HCT116 (cell line): ENCODE measurements around the gene METTL26. TPM values are rescaled to one million over a fixed set of nuclear protein-coding genes. Genes with fewer than 3 reads are reported as not detected.

Experiments
- ATAC-seq: fragments of 200-7000 bp; cut with Tn5 transposase; 2 replicates; pipeline ENCODE4 v1.9.1; 2020; ENCODE audit warnings: mild to moderate bottlenecking, moderate library complexity
- BruUV-seq: library from RNA; stranded (reverse); fragments of 400-500 nt; replicated peaks from 2 replicates; lab custom pipeline; 2021; lab: Mats Ljungman, UMichigan
- CTCF ChIA-PET: fragments of 300-600 bp; sonication (Branson Sonifier 250); formaldehyde crosslinking; loops from one replicate; lab custom pipeline; 2021; ENCODE audit warnings: antibody characterized with exemption; lab: Charles Lee
- POLR2A ChIA-PET: fragments of 300-600, 350-600 bp; sonication (Branson Sonifier 250); formaldehyde crosslinking; loops from one replicate; lab custom pipeline; 2021; ENCODE audit warnings: antibody characterized with exemption; lab: Charles Lee
- RAD21 ChIA-PET, 2 experiments: fragments of 300-600 bp; sonication (Branson Sonifier 250); formaldehyde crosslinking; loops; one replicate each; lab custom pipeline; 2023; ENCODE audit warnings: low total read pairs in 2 of 2; ENCODE audit not compliant: uncharacterized antibody in 2 of 2, unreplicated experiment in 2 of 2, low non-redundant PET in 1 of 2; lab: Charles Lee
- DNase-seq: peaks from one replicate; pipeline ENCODE4 v3.0.0-alpha.2; 2010; ENCODE audit warnings: low read depth, low spot score
- H2AFZ ChIP-seq: fragments of 200-600 bp; shearing (Covaris generic), sonication (generic); 2 replicates; pipeline ENCODE4 v1.6.1; 2017; ENCODE audit warnings: low read depth, mixed run types, mixed read lengths, antibody characterized with exemption, low read length; ENCODE audit not compliant: poor library complexity, severe bottlenecking
- H3K27ac ChIP-seq: 2 replicates; pipeline ENCODE4 v1.5.1; 2012; ENCODE audit warnings: low read depth, low read length
- H3K27me3 ChIP-seq: fragments of 200-600 bp; sonication (generic); 2 replicates; pipeline ENCODE4 v1.6.1; 2016; ENCODE audit warnings: mixed run types, low read length, mixed read lengths; ENCODE audit not compliant: insufficient read depth
- H3K36me3 ChIP-seq, 2 experiments: fragments of 200-500 bp in 1 of 2; fragments of 200-600 bp in 1 of 2; sonication (Bioruptor generic) in 1 of 2; sonication (generic) in 1 of 2; 2 replicates each; pipeline versions ENCODE4 v1.5.1 to v1.6.1; 2014 to 2016; ENCODE audit warnings: low read length in 2 of 2, inconsistent platforms in 1 of 2, mixed read lengths in 1 of 2, mixed run types in 1 of 2; ENCODE audit not compliant: insufficient read depth in 2 of 2, control insufficient read depth in 1 of 2
- H3K4me1 ChIP-seq, 2 experiments: fragments of 200-600 bp in 1 of 2; sonication (generic) in 1 of 2; 2 replicates each; pipeline versions ENCODE4 v1.5.1 to v1.6.1; 2012 to 2017; ENCODE audit warnings: low read length in 2 of 2, inconsistent platforms in 1 of 2, mild to moderate bottlenecking in 1 of 2, mixed read lengths in 1 of 2, mixed run types in 1 of 2, moderate library complexity in 1 of 2; ENCODE audit not compliant: insufficient read depth in 2 of 2, control insufficient read depth in 1 of 2
- H3K4me2 ChIP-seq: fragments of 200-600 bp; sonication (generic); 2 replicates; pipeline ENCODE4 v1.6.1; 2017; ENCODE audit warnings: mixed run types, low read length, mixed read lengths
- H3K4me3 ChIP-seq, 2 experiments: fragments of 200-600 bp in 1 of 2; sonication (generic) in 1 of 2; replicated peaks in 1 of 2; 2 replicates each; pipeline ENCODE4 v1.5.1; 2011 to 2016; ENCODE audit warnings: low read length in 2 of 2, control low read depth in 1 of 2, low read depth in 1 of 2, mild to moderate bottlenecking in 1 of 2, mixed read lengths in 1 of 2, mixed run types in 1 of 2
- H3K79me2 ChIP-seq: fragments of 200-600 bp; sonication (generic); 2 replicates; pipeline ENCODE4 v1.6.1; 2017; ENCODE audit warnings: mild to moderate bottlenecking, mixed run types, low read length, moderate library complexity, mixed read lengths; ENCODE audit not compliant: insufficient read depth
- H3K9ac ChIP-seq: fragments of 200-600 bp; sonication (generic); 2 replicates; pipeline ENCODE4 v1.6.1; 2016; ENCODE audit warnings: low read length, mixed read lengths
- H3K9me2 ChIP-seq: fragments of 200-600 bp; sonication (generic), shearing (Covaris generic); 2 replicates; pipeline ENCODE4 v1.6.1; 2017; ENCODE audit warnings: mixed run types, mild to moderate bottlenecking, moderate library complexity; ENCODE audit not compliant: insufficient read depth
- H3K9me3 ChIP-seq, 2 experiments: fragments of 200-500 bp in 1 of 2; fragments of 200-600 bp in 1 of 2; sonication (Bioruptor generic) in 1 of 2; sonication (generic) in 1 of 2; 2 replicates each; pipeline ENCODE4 v1.6.1; 2014 to 2017; ENCODE audit warnings: low read length in 2 of 2, mixed read lengths in 2 of 2, inconsistent platforms in 1 of 2, low read depth in 1 of 2, mild to moderate bottlenecking in 1 of 2, mixed run types in 1 of 2, moderate library complexity in 1 of 2; ENCODE audit not compliant: control insufficient read depth in 1 of 2, insufficient read depth in 1 of 2
- H4K20me1 ChIP-seq: fragments of 200-600 bp; sonication (generic), shearing (Covaris generic); 2 replicates; pipeline ENCODE4 v1.6.1; 2017; ENCODE audit warnings: mixed run types, mild to moderate bottlenecking, moderate library complexity; ENCODE audit not compliant: insufficient read depth
- CTCF ChIP-seq, 3 experiments: fragments of 200-600 bp in 1 of 3; sonication (generic) in 1 of 3; IDR thresholded peaks in 2 of 3; conservative IDR thresholded peaks in 1 of 3; 2 replicates each; pipeline ENCODE4 v1.5.1; 2012 to 2017; ENCODE audit warnings: low read depth in 2 of 3, low read length in 2 of 3, antibody characterized with exemption in 1 of 3, borderline replicate concordance in 1 of 3, control low read depth in 1 of 3, mild to moderate bottlenecking in 1 of 3, mixed read lengths in 1 of 3, mixed run types in 1 of 3, moderate library complexity in 1 of 3; ENCODE audit not compliant: insufficient read depth in 1 of 3
- EGR1 ChIP-seq: IDR thresholded peaks from 2 replicates; pipeline ENCODE4 v1.6.1; 2012; ENCODE audit warnings: low read depth
- EZH2 ChIP-seq: fragments of 200-600 bp; sonication (generic); IDR thresholded peaks from 2 replicates; pipeline ENCODE4 v1.6.1; 2017; ENCODE audit warnings: antibody characterized with exemption, mixed run types
- EZH2phosphoT487 ChIP-seq: fragments of 200-600 bp; IDR thresholded peaks from 2 replicates; pipeline ENCODE4 v1.6.1; 2018; ENCODE audit warnings: antibody characterized with exemption, borderline replicate concordance
- FOSL1 ChIP-seq: IDR thresholded peaks from 2 replicates; pipeline ENCODE4 v1.6.1; 2012; ENCODE audit warnings: low read depth
- MAX ChIP-seq: IDR thresholded peaks from 2 replicates; pipeline ENCODE4 v1.6.1; 2012
- POLR2AphosphoS5 ChIP-seq: IDR thresholded peaks from 2 replicates; pipeline ENCODE4 v1.6.1; 2011; ENCODE audit warnings: mild to moderate bottlenecking, low read depth, low read length, moderate library complexity
- RAD21 ChIP-seq: IDR thresholded peaks from 2 replicates; pipeline ENCODE4 v1.6.1; 2012; ENCODE audit warnings: low read depth, mild to moderate bottlenecking
- REST ChIP-seq: IDR thresholded peaks from 2 replicates; pipeline ENCODE4 v1.6.1; 2012; ENCODE audit warnings: low read depth
- SIN3A ChIP-seq: IDR thresholded peaks from 2 replicates; pipeline ENCODE4 v1.6.1; 2012; ENCODE audit warnings: low read depth
- TCF7L2 ChIP-seq: IDR thresholded peaks from 2 replicates; pipeline ENCODE4 v1.7.0; 2011; ENCODE audit warnings: borderline replicate concordance, inconsistent platforms; ENCODE audit not compliant: insufficient read depth, insufficient read length; ENCODE audit errors: extremely low read depth
- YY1 ChIP-seq: IDR thresholded peaks from 2 replicates; pipeline ENCODE4 v1.6.1; 2011; ENCODE audit warnings: low read length, low read depth, moderate library complexity, mild to moderate bottlenecking; ENCODE audit not compliant: insufficient replicate concordance; ENCODE audit errors: extremely low read depth
- ZFX ChIP-seq: fragments of 450-650 bp; IDR thresholded peaks from 2 replicates; pipeline ENCODE4 v1.6.1; 2017
- intact Hi-C: fragments of 100-400 bp; cut with micrococcal nuclease; formaldehyde crosslinking; loops from 2 replicates; pipeline ENCODE4 v1.10.0; 2022
- total RNA-seq: library from RNA; stranded (reverse); gene quantifications from one replicate; pipeline ENCODE4 v1.2.1, GENCODE V29; 2021; ENCODE audit not compliant: unreplicated experiment
- TF ChIP-seq, protein P1 (sequence below): IDR thresholded peaks from 2 replicates; pipeline ENCODE4 v1.6.1; 2011; ENCODE audit warnings: mild to moderate bottlenecking, low read length, moderate library complexity; ENCODE audit not compliant: insufficient replicate concordance; ENCODE audit errors: extremely low read depth

The METTL26 gene
- total RNA-seq, 1 experiment from 2014 or later = 85.7 TPM

GRCh38 chr16:606656-607307 lies 29.3 kb downstream of the METTL26 start:
- POLR2A ChIA-PET = no interaction called here
- CTCF ChIA-PET = no interaction called here
- no peak overlapping the region for H2AFZ ChIP-seq
- RAD21 ChIA-PET = no interaction called here
- H3K27me3 ChIP-seq = no peaks in the 10 kb centered on the region
- H3K9me2 ChIP-seq = no peaks in the 10 kb centered on the region
- peaks cover 4% of the 10 kb centered on the region; the same call in 1 of the 2 replicates for H3K79me2 ChIP-seq
- no peaks in the 10 kb centered on the region for H3K36me3 ChIP-seq
- ATAC-seq = no peak
- DNase-seq = no peak
- intact Hi-C loops = no loop called here
- H3K9me3 ChIP-seq = no peaks in the 10 kb centered on the region
- H3K27ac ChIP-seq = no peak overlapping the region
- no peak for TF ChIP-seq EGR1
- no peak for TF ChIP-seq MAX
- TF ChIP-seq RAD21 = no peak
- TF ChIP-seq POLR2AphosphoS5 = no peak
- TF ChIP-seq FOSL1 = no peak
- TF ChIP-seq ZFX = no peak
- no peak for TF ChIP-seq REST
- TF ChIP-seq CTCF (IDR thresholded peaks at IDR 0.05 in 2 of 3, conservative IDR thresholded peaks at IDR 0.05 in 1 of 3; ENCODE audit: borderline replicate concordance in 1 of 3, insufficient read depth in 1 of 3, low read depth in 2 of 3, low read length in 2 of 3) = no peak
- no peak for TF ChIP-seq EZH2
- TF ChIP-seq, protein P1, sequence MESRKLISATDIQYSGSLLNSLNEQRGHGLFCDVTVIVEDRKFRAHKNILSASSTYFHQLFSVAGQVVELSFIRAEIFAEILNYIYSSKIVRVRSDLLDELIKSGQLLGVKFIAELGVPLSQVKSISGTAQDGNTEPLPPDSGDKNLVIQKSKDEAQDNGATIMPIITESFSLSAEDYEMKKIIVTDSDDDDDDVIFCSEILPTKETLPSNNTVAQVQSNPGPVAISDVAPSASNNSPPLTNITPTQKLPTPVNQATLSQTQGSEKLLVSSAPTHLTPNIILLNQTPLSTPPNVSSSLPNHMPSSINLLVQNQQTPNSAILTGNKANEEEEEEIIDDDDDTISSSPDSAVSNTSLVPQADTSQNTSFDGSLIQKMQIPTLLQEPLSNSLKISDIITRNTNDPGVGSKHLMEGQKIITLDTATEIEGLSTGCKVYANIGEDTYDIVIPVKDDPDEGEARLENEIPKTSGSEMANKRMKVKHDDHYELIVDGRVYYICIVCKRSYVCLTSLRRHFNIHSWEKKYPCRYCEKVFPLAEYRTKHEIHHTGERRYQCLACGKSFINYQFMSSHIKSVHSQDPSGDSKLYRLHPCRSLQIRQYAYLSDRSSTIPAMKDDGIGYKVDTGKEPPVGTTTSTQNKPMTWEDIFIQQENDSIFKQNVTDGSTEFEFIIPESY = no peak
- no peak for TF ChIP-seq EZH2phosphoT487
- TF ChIP-seq TCF7L2 = no peak
- no peak for TF ChIP-seq SIN3A
- no peak for TF ChIP-seq YY1
- TF ChIP-seq, all 23 proteins: peak for 0
- no peak overlapping the region for H3K4me2 ChIP-seq
- H3K4me3 ChIP-seq = no peak overlapping the region
- H4K20me1 ChIP-seq = no peaks in the 10 kb centered on the region
- no TSS peak for BruUV-seq
- H3K9ac ChIP-seq = no peak overlapping the region
- no peaks in the 10 kb centered on the region for H3K4me1 ChIP-seq
